ENCODE results near the gene PAX2.

DNA sequence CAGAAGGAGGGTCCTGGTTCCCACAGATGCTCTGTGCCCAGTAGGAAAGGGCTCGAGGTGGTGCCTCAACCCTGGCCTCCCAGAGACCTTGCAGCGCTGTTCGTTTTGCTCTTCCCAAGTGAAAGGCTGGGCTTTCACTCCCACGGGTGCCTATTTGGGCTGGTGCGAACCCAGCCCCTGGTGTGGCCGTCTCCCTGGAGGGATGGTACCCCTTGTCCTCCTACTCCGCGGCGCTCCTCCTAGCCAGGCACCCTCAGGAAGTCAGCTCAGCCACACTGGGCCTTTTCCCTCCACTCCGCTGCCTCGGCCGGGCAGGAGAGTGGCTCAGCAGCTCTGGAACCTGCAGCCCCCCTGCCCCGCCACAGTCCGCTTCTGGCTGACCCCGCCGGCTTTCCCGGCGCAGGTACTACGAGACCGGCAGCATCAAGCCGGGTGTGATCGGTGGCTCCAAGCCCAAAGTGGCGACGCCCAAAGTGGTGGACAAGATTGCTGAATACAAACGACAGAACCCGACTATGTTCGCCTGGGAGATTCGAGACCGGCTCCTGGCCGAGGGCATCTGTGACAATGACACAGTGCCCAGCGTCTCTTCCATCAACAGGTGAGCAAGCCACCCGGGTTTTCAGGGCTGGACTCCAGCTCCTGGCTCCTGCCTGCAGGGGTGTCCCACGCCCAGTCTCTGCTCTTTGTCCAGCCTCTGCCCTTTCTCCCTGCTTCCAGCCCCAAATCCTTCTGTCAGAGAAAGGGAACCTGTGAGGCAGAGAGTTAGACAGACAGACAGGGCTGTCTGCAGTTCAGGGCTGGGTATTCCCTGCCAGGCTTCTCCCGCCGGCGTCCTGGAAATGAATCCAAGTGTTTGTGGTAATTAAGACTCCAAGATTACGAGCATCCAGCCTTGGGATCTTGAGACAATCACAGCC is 5.2 kb downstream of the PAX2 start:
- TF ChIP-seq, protein P1, sequence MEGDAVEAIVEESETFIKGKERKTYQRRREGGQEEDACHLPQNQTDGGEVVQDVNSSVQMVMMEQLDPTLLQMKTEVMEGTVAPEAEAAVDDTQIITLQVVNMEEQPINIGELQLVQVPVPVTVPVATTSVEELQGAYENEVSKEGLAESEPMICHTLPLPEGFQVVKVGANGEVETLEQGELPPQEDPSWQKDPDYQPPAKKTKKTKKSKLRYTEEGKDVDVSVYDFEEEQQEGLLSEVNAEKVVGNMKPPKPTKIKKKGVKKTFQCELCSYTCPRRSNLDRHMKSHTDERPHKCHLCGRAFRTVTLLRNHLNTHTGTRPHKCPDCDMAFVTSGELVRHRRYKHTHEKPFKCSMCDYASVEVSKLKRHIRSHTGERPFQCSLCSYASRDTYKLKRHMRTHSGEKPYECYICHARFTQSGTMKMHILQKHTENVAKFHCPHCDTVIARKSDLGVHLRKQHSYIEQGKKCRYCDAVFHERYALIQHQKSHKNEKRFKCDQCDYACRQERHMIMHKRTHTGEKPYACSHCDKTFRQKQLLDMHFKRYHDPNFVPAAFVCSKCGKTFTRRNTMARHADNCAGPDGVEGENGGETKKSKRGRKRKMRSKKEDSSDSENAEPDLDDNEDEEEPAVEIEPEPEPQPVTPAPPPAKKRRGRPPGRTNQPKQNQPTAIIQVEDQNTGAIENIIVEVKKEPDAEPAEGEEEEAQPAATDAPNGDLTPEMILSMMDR (IDR thresholded peaks at IDR 0.05): no peak
- TF ChIP-seq POLR2A (IDR thresholded peaks at IDR 0.05): no peak
